GM23338 (cell line): ENCODE data around the gene VPS26C. TPM values are rescaled to one million over a fixed set of nuclear protein-coding genes. Genes with fewer than 3 reads are reported as not detected.
"Not testable (repeated sequence)": the region's sequence is repeated elsewhere in the genome, so short reads cannot be mapped to it uniquely, and the experiment has no call there.

Experiments used
- ATAC-seq: fragments of 200-7000 bp; cut with Tn5 transposase; 3 replicates; pipeline ENCODE4 v1.9.1; 2020
- DNase-seq: peaks from one replicate; pipeline ENCODE4 v3.0.0-alpha.2; 2015; ENCODE audit warnings: low spot score
- H2AFZ ChIP-seq: fragments of 200-600 bp; sonication (generic); 2 replicates; pipeline ENCODE4 v1.8.0; 2016; ENCODE audit warnings: antibody characterized with exemption, mild to moderate bottlenecking, moderate library complexity
- H3F3A ChIP-seq: fragments of 200-600 bp; sonication (generic); replicated peaks from 2 replicates; pipeline ENCODE4 v1.8.0; 2017; ENCODE audit warnings: antibody characterized with exemption, mixed run types, low read depth
- H3K27ac ChIP-seq: fragments of 200-600 bp; sonication (generic); 2 replicates; pipeline ENCODE4 v1.6.1; 2016; ENCODE audit warnings: low read depth
- H3K27me3 ChIP-seq: fragments of 200-600 bp; sonication (generic); 2 replicates; pipeline ENCODE4 v1.8.0; 2016; ENCODE audit warnings: mild to moderate bottlenecking, mixed run types, moderate library complexity; ENCODE audit not compliant: insufficient read depth
- H3K36me3 ChIP-seq: fragments of 200-600 bp; sonication (generic); 2 replicates; pipeline ENCODE4 v1.8.0; 2016; ENCODE audit warnings: mild to moderate bottlenecking; ENCODE audit not compliant: insufficient read depth
- H3K4me1 ChIP-seq: fragments of 200-600 bp; sonication (generic); 2 replicates; pipeline ENCODE4 v1.8.0; 2016; ENCODE audit warnings: mild to moderate bottlenecking, moderate library complexity; ENCODE audit not compliant: insufficient read depth
- H3K4me2 ChIP-seq: fragments of 200-600 bp; sonication (generic); 2 replicates; pipeline ENCODE4 v1.7.1; 2017; ENCODE audit warnings: mixed run types
- H3K4me3 ChIP-seq: fragments of 200-600 bp; sonication (generic); 2 replicates; pipeline ENCODE4 v1.6.1; 2016; ENCODE audit warnings: mixed run types
- H3K79me2 ChIP-seq: fragments of 200-600 bp; sonication (generic); replicated peaks from 2 replicates; pipeline ENCODE4 v1.8.0; 2017; ENCODE audit warnings: mild to moderate bottlenecking; ENCODE audit not compliant: insufficient read depth
- H3K9me2 ChIP-seq: fragments of 200-600 bp; sonication (generic); 2 replicates; pipeline ENCODE4 v1.8.0; 2017; ENCODE audit not compliant: insufficient read depth
- H4K20me1 ChIP-seq: fragments of 200-600 bp; sonication (generic); replicated peaks from 2 replicates; pipeline ENCODE4 v1.8.0; 2017; ENCODE audit warnings: mild to moderate bottlenecking; ENCODE audit not compliant: insufficient read depth
- H3K27ac Mint-ChIP-seq: 2 replicates; pipeline ENCODE4 v1.8.0; 2020; ENCODE audit warnings: inconsistent platforms, mild to moderate bottlenecking, moderate library complexity, mixed read lengths
- H3K27me3 Mint-ChIP-seq: 3 replicates; pipeline ENCODE4 v1.8.0; 2022; ENCODE audit warnings: low read depth, mild to moderate bottlenecking, moderate library complexity, mixed read lengths, inconsistent platforms; ENCODE audit not compliant: insufficient read depth, poor library complexity
- H3K36me3 Mint-ChIP-seq: 3 replicates; pipeline ENCODE4 v1.8.0; 2021; ENCODE audit warnings: low read depth, mild to moderate bottlenecking, inconsistent platforms, moderate library complexity, mixed read lengths
- H3K4me1 Mint-ChIP-seq: 3 replicates; pipeline ENCODE4 v1.8.0; 2020; ENCODE audit warnings: mild to moderate bottlenecking, inconsistent platforms, mixed read lengths
- H3K4me3 Mint-ChIP-seq: 3 replicates; pipeline ENCODE4 v1.8.0; 2021; ENCODE audit warnings: moderate library complexity, mild to moderate bottlenecking, inconsistent platforms, mixed read lengths
- H3K9me3 Mint-ChIP-seq: 3 replicates; pipeline ENCODE4 v1.8.0; 2020; ENCODE audit warnings: moderate library complexity, mild to moderate bottlenecking, inconsistent platforms, mixed read lengths
- CTCF ChIP-seq, 2 experiments: fragments of 200-600 bp in 1 of 2; sonication (generic) in 1 of 2; conservative IDR thresholded peaks; 2 replicates each; pipeline versions ENCODE4 v1.5.1 to v1.6.1; 2016 to 2017; ENCODE audit warnings: antibody characterized with exemption in 2 of 2, low read depth in 2 of 2, mild to moderate bottlenecking in 2 of 2, moderate library complexity in 1 of 2
- NANOG ChIP-seq: IDR thresholded peaks from 2 replicates; pipeline ENCODE4 v1.6.1; 2016; ENCODE audit warnings: antibody characterized with exemption, borderline replicate concordance
- POLR2AphosphoS5 ChIP-seq: IDR thresholded peaks from 2 replicates; pipeline ENCODE4 v1.6.1; 2016; ENCODE audit warnings: antibody characterized with exemption, low read depth
- ZNF114 ChIP-seq: fragments of 250-450 bp; sonication (Bioruptor Pico); IDR thresholded peaks from 2 replicates; pipeline ENCODE4 v1.5.0; 2020; ENCODE audit warnings: mild to moderate bottlenecking, moderate library complexity
- ZNF331 ChIP-seq: fragments of 250-450 bp; sonication (Bioruptor Pico); IDR thresholded peaks from 2 replicates; pipeline ENCODE4 v1.5.0; 2020; ENCODE audit warnings: low read depth, mild to moderate bottlenecking, moderate library complexity
- ZNF462 ChIP-seq: fragments of 250-450 bp; sonication (Bioruptor Pico); IDR thresholded peaks from 2 replicates; pipeline ENCODE4 v1.5.0; 2020; ENCODE audit warnings: mild to moderate bottlenecking, moderate library complexity
- polyA plus RNA-seq: library from polyadenylated mRNA; unstranded; fragments of >200 nt; fragmentation: Nextera tagmentation; extraction: Ambion mirVana; gene quantifications from 2 replicates; pipeline ENCODE4 v1.2.1, GENCODE V29; 2016
- total RNA-seq: library from RNA; depleted of rRNA; stranded (reverse); fragments of >200 nt; shearing (Covaris generic); gene quantifications from 2 replicates; pipeline ENCODE4 v1.2.3, GENCODE V29; 2014

Gene VPS26C
- total and polyA plus RNA-seq, 2 experiments from 2014 or later = 45.1 to 91.2 TPM

GRCh38 chr21:37267269-37268185 is at the start of gene VPS26C (continued):
- no peak for TF ChIP-seq ZNF462 (CRISPR knock-in tag)

- H3K36me3 ChIP-seq, H3F3A ChIP-seq, ATAC-seq, H3K4me3 Mint-ChIP-seq, H3K4me1 ChIP-seq, H3K27ac ChIP-seq, H3K27me3 Mint-ChIP-seq, H3K4me1 Mint-ChIP-seq, H3K4me2 ChIP-seq, DNase-seq, H3K9me2 ChIP-seq, H3K36me3 Mint-ChIP-seq, H3K4me3 ChIP-seq, H2AFZ ChIP-seq, H3K27ac Mint-ChIP-seq, H3K79me2 ChIP-seq, H3K27me3 ChIP-seq, H4K20me1 ChIP-seq: not testable (repeated sequence)
- peaks cover 23% of the 10 kb centered on the region for H3K9me3 Mint-ChIP-seq
These were observed 48.9 kb upstream of the VPS26C start for GRCh38 chr21:37316072-37316471.

GRCh38 chr21:37300114-37300751 is 33.1 kb upstream of the VPS26C start:
- H3F3A ChIP-seq = no peaks in the 10 kb centered on the region
- no peak for DNase-seq
- no peaks in the 10 kb centered on the region for H3K79me2 ChIP-seq
- Mint-ChIP-seq H3K27me3 (peaks cover 3% of the 10 kb centered on the region), H3K4me3 (no peak overlapping the region), H3K4me1 (no peaks in the 10 kb centered on the region), H3K9me3 (no peaks in the 10 kb centered on the region), H3K27ac (no peak overlapping the region), H3K36me3 (no peaks in the 10 kb centered on the region)
- no peaks in the 10 kb centered on the region for H3K36me3 ChIP-seq
- no peak overlapping the region for H3K4me2 ChIP-seq
- ATAC-seq = no peak
- H3K4me3 ChIP-seq = no peak overlapping the region
- H4K20me1 ChIP-seq = no peaks in the 10 kb centered on the region
- no peaks in the 10 kb centered on the region for H3K4me1 ChIP-seq
- H2AFZ ChIP-seq = no peak overlapping the region
- no peaks in the 10 kb centered on the region for H3K27me3 ChIP-seq
- H3K27ac ChIP-seq = no peak overlapping the region
- H3K9me2 ChIP-seq = 0 out of 2 replicates have a peak, but pooled peaks cover 2% of the 10 kb centered on the region
- no peak for TF ChIP-seq ZNF114 (CRISPR knock-in tag)
- no peak for TF ChIP-seq CTCF (conservative IDR thresholded peaks at IDR 0.05; ENCODE audit: low read depth in 2 of 2)
- no peak for TF ChIP-seq NANOG
- TF ChIP-seq POLR2AphosphoS5 = no peak
- TF ChIP-seq ZNF331 (CRISPR knock-in tag) = no peak
